ENCODE measurements around the gene TXNDC5.

DNA sequence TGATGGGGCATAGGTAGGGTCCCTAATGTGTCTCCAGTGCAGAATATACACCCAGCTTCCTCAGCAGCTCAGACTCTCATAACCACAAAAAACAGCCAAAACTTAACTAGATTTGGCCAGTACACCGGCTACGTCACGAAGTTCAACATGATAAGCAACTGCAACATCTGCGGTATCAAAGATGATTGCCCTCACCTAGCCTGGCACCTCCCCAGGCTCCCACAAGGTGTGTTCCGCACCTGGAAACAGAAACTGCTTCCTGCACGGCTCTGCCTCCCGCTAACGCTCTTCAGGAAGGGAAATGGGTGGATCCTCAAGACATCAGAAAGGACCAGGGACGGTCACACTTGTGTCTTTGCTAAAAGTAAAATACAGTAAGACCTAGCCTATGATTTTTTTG is 9.5 kb downstream of the TXNDC5 start:
- TF ChIP-seq POLR2AphosphoS5 (IDR thresholded peaks at IDR 0.05; ENCODE audit: low read depth): no peak
- TF ChIP-seq CTCF (conservative IDR thresholded peaks at IDR 0.05; ENCODE audit: low read depth in 2 of 2): no peak
- no peak for TF ChIP-seq ETS1 (IDR thresholded peaks at IDR 0.05)

Measured in GM23338 (cell line).